Cardiac ventricle fibroblast (primary cell): ENCODE measurements around the gene ZNF277. TPM values are rescaled to one million over a fixed set of nuclear protein-coding genes. Genes with fewer than 3 reads are reported as not detected.

Experiments used
- total RNA-seq: library from RNA; depleted of rRNA; stranded (reverse); fragments of >200 nt; gene quantifications from 2 replicates; pipeline ENCODE4 v1.2.3, GENCODE V29; 2015

Gene ZNF277, protein sequence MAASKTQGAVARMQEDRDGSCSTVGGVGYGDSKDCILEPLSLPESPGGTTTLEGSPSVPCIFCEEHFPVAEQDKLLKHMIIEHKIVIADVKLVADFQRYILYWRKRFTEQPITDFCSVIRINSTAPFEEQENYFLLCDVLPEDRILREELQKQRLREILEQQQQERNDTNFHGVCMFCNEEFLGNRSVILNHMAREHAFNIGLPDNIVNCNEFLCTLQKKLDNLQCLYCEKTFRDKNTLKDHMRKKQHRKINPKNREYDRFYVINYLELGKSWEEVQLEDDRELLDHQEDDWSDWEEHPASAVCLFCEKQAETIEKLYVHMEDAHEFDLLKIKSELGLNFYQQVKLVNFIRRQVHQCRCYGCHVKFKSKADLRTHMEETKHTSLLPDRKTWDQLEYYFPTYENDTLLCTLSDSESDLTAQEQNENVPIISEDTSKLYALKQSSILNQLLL
- 19.3 and 21.3 TPM in 2 replicates for total RNA-seq

DNA sequence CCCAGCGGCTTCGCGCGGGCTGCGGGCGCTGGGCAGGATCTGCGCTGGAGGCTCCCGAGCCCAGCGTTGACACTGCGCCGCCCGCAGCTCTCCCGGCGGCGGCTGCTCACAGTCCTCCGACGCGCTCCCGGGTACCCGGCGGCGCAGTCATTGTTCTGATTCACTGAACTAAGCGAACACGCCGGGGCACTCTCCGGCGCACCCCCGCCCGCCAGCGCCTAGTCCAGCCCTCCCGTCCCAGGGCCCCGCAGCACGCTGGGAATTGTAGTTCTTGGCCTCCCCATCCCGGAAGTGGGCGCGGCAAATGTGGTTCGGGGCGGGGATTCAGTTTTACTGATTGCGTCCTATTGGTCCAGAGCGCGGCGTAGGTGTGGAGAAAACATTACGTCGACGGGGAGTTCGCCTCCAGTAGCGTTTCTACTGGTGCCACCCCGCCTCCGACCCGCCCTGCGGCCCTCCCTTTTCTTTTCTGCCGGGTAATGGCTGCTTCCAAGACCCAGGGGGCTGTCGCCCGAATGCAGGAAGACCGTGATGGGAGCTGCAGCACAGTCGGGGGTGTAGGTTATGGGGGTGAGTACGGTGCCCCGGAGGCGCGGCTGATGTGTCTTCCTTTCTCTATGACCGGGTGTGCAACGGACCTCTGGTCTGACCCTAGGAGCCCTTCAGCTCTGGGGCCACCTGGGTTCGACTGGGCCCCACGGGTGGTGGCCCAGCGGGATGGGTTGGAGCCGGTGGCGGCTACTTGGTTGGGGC is at the start of gene ZNF277, which contains the start of gene DOCK4:
ZNF277 (plus strand) TSS at position 458 of the 753 bp plus-strand sequence; CDS start at position 480, 22 bp downstream.
DOCK4 (minus strand) TSS at position 162 of the 753 bp plus-strand sequence. CDS start 261 bp downstream, outside the sequence.

Other genes with a start within 250 kb of the ZNF277 start
- 6.3 and 11.2 TPM in 2 replicates for gene DOCK4, start 296 bp upstream of the ZNF277 start, total RNA-seq
- gene IFRD1, start 243.8 kb downstream of the ZNF277 start, total RNA-seq: 23.8 and 27.1 TPM in 2 replicates